HG03571 (cell line): ENCODE data around the gene KIAA0232.
"Not testable (repeated sequence)": the region's sequence is repeated elsewhere in the genome, so short reads cannot be mapped to it uniquely, and the experiment has no call there.

ENCODE experiments used
- ATAC-seq: cut with Tn5 transposase; IDR thresholded peaks from one replicate; pipeline ENCODE4 v1.9.1; 2021; ENCODE audit not compliant: unreplicated experiment

Gene KIAA0232

GRCh38 chr4:6877067-6877466, 94.5 kb downstream of the KIAA0232 start:
- ATAC-seq: no peak

DNA sequence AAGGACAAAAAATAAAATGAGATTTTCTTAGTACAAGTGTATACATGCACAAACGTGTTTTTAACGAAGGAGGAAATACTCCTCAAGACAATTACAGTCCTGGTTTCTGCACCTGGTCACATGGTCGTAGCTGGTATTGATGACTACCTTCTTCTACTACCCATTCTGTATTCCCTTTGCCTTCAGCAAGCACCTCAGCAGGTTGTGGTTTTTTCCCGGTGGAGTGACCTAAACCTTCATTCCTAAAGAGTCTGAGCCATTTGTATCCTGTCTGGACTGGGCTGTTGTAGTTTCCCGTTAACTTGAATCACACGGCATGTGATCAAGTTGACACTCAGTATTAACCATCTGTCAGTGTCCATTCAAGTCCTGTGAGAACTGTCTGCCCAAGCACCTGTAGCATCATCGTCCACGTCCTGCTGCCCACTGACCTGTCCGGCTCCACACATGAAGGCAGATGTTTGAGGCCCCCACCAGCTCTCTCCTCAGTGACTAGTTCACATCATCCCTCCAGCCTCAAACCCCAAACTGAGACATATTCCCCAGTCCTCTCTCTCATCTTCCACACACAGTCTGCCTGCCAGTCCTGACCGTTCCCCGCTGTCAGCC, 96.0 kb downstream of the KIAA0232 start:
- no peak for ATAC-seq

DNA sequence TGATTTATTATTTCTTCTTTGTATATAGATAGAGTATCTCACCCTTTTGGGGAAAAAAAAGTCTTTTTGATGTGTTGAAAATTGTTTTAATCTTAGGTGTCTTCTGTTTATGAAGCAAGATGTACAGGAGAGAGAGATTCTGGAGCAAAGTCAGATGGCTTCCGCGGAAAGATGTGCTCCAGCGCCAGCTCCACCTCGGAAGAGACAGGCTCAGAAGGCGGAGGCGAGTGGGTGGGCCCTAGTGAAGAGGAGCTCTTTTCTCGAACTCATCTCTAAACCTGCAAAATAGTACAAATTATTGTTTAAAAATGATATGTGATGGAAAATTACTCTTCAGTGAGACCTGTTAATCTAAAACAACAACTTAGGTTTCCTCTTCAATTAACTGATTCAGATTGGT, 98.2 kb downstream of the KIAA0232 start:
- no peak for ATAC-seq

DNA sequence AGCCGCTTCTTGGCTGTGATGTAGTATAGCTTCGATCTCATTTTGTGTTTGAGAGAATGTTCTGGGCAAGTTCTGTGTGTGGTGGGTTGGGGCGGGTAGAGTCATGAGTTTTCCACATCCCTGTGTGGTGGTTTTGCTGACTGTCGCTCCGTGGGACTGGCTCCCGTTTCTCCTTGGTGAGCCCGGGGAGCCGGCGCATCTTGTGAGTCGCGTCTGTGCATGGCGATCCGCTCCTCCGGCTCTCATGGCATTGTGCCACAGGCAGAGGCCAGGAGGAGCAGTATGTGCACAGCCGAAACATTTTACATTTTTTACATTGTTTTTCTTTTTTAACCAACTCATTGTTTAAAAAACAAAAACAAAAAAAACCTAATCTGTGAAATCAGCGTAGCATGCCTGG, 99.4 kb downstream of the KIAA0232 start:
- no peak for ATAC-seq

DNA sequence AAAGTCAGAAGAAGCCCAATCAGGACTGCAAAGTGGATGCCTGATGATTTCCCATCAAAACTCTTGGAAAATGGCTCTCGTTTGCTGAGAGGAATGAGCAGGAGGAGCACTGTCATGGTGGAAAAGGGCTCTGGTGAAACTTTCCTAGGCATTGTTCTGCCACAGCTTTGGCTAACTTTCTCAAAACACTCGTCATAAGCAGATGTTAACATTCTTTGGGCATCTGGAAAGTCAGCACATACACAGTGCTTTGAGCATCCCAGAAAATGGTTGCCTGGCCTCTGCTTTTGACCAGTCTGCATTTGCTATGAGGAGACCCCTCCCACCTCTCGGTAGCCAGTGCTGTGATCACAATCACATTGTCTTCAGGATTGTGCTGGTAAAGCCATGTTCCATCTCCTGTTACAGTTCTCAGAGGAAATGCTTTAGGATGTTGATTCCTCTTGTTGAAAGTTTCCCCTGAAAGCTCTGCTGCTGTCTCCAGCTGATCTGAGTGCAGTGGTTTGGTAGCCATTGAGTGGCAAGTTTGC, 101.9 kb downstream of the KIAA0232 start:
- no peak for ATAC-seq

GRCh38 chr4:6885953-6886557, 103.5 kb downstream of the KIAA0232 start:
- ATAC-seq: peak; percentile 57

DNA sequence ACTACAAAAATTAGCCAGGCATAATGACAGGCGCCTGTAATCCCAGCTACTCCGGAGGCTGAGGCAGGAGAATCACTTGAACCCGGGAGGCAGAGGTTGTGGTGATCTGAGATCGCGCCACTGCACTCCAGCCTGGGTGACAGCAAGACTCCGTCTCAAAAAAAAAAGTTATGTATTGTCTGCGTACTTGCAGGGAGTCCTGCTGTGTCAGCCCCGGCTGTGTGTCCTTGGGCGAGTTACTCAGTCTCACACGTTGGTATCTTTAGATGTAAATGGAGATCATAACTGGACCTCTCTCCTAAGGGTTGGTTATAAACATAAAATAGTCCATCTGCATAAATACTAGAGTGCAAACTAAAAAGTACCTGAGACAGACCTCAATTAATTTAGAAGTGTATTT, 104.4 kb downstream of the KIAA0232 start:
- ATAC-seq: no peak

DNA sequence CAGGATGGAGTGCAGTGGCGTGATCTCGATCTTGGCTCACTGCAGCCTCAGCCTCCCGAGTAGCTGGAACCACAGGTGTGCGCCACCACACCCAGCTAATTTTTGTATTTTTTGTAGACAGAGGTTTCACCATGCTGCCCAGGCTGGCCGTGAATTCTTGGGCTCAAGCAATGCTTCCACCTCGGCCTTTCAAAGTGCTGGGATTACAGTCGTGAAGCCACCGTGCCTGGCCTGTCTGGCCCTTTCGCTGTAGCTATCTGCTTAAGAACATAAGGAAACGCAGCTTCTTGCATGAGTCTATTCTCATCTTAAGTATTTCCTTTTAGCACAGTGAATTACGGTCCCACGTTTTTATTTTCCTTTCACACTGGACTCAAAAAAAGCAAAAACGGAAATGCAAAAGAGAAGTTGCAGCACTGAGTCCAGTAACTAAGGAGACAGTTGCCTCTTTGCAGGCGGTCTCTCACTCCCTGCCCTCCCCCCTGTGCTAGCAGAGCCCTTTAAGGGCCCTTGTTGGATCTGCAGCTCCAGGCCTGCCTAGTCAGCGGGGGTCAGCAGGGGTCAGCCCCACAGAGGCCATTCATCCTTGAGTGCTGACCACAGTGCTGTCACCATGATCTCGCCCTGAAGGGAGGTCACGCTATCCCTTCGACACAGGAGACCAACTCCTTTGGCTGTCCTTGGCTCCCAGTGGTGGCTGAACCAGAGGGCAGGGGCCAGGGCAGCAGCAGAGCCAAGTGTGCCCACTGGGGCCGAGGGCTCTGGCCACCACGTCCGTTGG, 105.3 kb downstream of the KIAA0232 start:
- no peak for ATAC-seq

- ATAC-seq: no peak
Observed at GRCh38 chr4:6888506-6889071, 106.1 kb downstream of the KIAA0232 start.

DNA sequence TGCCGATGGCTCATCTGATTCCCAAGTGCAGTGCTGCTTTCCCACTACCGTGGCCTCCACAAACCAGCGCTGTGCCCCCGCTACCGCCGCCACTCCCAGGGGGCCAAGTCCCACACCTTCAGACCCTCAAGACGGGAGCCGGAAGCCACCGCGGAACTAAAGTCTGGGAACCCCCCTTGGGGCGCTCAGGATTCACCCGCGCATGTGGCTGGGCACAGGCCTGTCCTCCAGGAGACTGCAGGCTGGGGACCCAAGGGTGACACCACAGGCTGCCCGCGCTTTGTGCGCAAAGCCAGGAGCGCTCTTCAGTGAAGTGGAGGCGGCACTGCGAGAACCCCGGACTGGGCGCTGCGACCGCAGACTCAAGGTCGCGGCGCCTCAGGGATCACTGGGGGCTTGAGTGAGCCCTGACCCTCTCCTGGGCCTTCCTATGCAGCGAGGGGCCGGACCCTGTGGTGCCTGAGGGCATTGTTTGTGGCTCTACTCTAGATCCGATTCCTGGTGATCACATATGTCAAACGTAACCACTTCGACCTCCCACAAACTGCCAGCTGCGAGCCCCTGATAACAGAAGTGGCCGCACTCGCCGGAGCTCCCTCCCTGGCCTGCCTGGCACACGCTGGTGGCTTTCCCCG, 106.7 kb downstream of the KIAA0232 start:
- ATAC-seq: no peak

DNA sequence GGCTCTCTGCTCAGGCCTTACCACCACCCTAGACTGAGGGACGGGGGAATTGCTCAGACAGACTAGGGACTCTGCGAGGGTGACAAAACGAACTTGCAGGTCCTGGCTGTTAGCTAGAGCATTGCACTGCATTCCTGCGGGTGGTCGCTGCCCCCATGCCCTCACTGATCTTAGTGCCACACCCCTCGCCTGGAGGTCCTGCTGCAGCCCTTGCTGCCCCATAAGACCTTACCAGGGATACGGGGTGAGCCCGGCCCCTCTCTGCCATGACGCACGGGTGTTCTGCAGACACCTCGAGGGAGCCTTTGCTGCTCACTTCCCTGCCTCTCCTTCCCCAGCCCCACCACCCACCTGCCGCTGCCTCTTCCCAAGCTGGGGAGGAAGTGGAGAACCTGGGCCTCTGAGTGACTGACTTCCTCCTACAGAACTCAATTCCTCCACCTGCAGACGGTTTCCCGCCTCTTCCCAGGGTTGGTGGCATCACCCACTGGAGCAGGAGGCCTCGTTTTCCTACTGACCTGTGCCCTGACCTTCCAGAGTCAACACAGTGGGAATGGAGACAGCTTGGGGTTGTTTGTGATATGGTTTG, 107.3 kb downstream of the KIAA0232 start:
- no peak for ATAC-seq

DNA sequence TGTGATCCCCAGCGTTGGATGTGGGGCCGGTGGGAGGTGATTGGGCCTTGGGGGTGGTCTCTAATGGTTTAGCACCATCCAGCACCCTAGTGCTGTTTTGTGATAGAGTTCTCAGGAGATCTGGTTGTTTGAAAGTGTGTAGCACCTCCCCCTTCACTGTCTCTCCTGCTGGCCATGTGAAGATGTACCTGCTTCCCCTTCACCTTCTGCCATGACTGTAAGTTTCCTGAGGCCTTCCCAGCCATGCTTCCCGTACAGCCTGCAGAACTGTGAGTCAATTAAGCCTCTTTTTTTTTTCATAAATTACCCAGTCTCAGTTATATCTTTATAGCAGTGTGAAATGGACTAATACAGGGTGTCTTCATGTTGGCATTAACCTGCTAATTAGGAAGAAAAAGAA, 107.8 kb downstream of the KIAA0232 start:
- no peak for ATAC-seq

DNA sequence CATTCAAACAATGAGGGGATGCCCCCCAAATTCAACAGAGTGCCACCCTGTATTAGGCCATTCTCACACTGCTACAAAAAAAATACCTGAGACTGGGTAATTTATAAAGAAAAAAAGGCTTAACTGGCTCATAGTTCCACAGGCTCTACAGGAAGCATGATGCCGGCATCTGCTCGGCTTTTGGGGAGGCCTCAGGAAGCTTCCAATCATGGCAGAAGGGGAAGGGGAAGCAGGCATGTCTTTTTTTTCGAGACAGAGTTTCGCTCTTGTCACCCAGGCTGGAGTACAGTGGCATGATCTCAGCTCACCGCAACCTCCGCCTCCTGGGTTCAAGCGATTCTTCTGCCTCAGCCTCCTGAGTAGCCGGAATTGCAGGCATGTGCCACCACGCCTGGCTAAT, 108.4 kb downstream of the KIAA0232 start:
- not testable (repeated sequence) for ATAC-seq

DNA sequence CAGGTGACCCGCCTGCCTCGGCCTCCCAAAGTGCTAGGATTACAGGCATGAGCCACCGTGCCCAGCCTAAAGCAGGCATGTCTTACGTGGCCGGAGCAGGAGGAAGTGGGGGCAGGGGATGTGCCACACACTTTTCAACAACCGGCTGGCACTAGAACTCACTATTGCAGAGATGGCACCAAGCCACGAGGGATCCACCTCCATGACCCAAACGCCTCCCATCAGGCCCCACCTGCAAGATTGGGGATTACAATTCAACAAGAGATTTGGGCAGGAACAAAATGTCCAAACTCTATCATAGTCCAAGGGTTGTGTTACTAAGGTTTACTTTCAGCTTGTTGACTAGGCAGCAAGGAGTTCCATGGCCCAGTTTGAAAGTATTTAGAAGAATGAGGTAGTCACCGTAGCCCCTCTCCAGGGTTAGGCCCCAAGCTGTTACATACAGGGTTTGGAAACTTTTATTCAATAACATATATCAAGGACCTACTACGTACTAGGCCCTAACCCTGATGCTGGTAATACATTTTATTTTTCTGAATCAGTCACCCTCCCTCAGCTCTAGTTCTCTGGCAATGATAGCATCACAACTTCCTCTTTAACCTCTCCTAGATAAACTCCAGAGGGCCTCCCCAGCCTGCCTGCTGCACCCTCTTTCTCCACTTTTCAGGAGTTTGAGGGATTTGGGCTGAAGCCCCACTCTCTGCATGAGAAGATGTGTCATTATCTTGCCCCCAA, 109.1 kb downstream of the KIAA0232 start:
- no peak for ATAC-seq

GRCh38 chr4:6892190-6892908, 109.8 kb downstream of the KIAA0232 start:
- ATAC-seq: no peak

GRCh38 chr4:6892909-6893202, 110.3 kb downstream of the KIAA0232 start:
- no peak for ATAC-seq

GRCh38 chr4:6893449-6894085, 111.0 kb downstream of the KIAA0232 start:
- no peak for ATAC-seq

GRCh38 chr4:6894086-6894478, 111.6 kb downstream of the KIAA0232 start:
- ATAC-seq: no peak
